SK-N-SH (cell line): ENCODE results near the gene ETV6. TPM values are rescaled to one million over a fixed set of nuclear protein-coding genes. Genes with fewer than 3 reads are reported as not detected.

Experiments used
- CTCF ChIA-PET: fragments of 300-600, 350-600 bp; formaldehyde crosslinking; extraction: SDS; loops from one replicate; lab custom pipeline; 2021; lab: Yijun Ruan, JAX
- POLR2A ChIA-PET: fragments of 350-600 bp; sonication (Branson Sonifier 250); formaldehyde crosslinking; extraction: SDS; loops from one replicate; lab custom pipeline; 2020; ENCODE audit warnings: antibody characterized with exemption, inconsistent platforms; lab: Yijun Ruan, JAX
- DNase-seq: peaks from one replicate; pipeline ENCODE4 v3.0.0; 2012
- H2AFZ ChIP-seq: fragments of 200-600 bp; sonication (generic); 2 replicates; pipeline ENCODE4 v1.8.1; 2016; ENCODE audit warnings: antibody characterized with exemption, mild to moderate bottlenecking, low read depth
- H3F3A ChIP-seq: fragments of 200-600 bp; sonication (generic); replicated peaks from 2 replicates; pipeline ENCODE3; 2016; ENCODE audit warnings: antibody characterized with exemption, mild to moderate bottlenecking; ENCODE audit not compliant: insufficient read depth
- H3K27ac ChIP-seq, 2 experiments: fragments of 200-500 bp in 1 of 2; fragments of 200-600 bp in 1 of 2; sonication (Bioruptor generic) in 1 of 2; sonication (generic), shearing (Covaris generic) in 1 of 2; 2 replicates each; pipeline versions ENCODE4 v1.5.1 to v1.6.1; 2014 to 2016; ENCODE audit warnings: low read depth in 2 of 2, inconsistent platforms in 1 of 2, low read length in 1 of 2, mild to moderate bottlenecking in 1 of 2, mixed read lengths in 1 of 2
- H3K27me3 ChIP-seq: fragments of 200-600 bp; sonication (generic), shearing (Covaris generic); 2 replicates; pipeline ENCODE4 v1.6.1; 2016; ENCODE audit warnings: mixed run types; ENCODE audit not compliant: insufficient read depth
- H3K36me3 ChIP-seq, 2 experiments: fragments of 200-500 bp in 1 of 2; fragments of 200-600 bp in 1 of 2; sonication (Bioruptor generic) in 1 of 2; sonication (generic) in 1 of 2; replicated peaks in 1 of 2; 2 replicates each; pipeline versions ENCODE3 to v1.5.1; 2014 to 2016; ENCODE audit warnings: low read length in 1 of 2, mild to moderate bottlenecking in 1 of 2; ENCODE audit not compliant: insufficient read depth in 2 of 2, control insufficient read depth in 1 of 2
- H3K4me1 ChIP-seq, 2 experiments: fragments of 200-500 bp in 1 of 2; fragments of 200-600 bp in 1 of 2; sonication (Bioruptor generic) in 1 of 2; sonication (generic), shearing (Covaris generic) in 1 of 2; 2 replicates each; pipeline versions ENCODE4 v1.5.1 to v1.6.1; 2014 to 2016; ENCODE audit warnings: low read depth in 1 of 2, low read length in 1 of 2, mixed run types in 1 of 2; ENCODE audit not compliant: insufficient read depth in 2 of 2, control insufficient read depth in 1 of 2
- H3K4me2 ChIP-seq: fragments of 200-600 bp; sonication (generic), shearing (Covaris generic); 2 replicates; pipeline ENCODE4 v1.6.1; 2017; ENCODE audit warnings: mixed run types
- H3K4me3 ChIP-seq, 2 experiments: fragments of 200-500 bp in 1 of 2; fragments of 200-600 bp in 1 of 2; sonication (Bioruptor generic) in 1 of 2; sonication (generic), shearing (Covaris generic) in 1 of 2; 2 replicates each; pipeline versions ENCODE4 v1.5.1 to v1.8.1; 2014 to 2016; ENCODE audit warnings: low read depth in 2 of 2, inconsistent platforms in 1 of 2, low read length in 1 of 2, mild to moderate bottlenecking in 1 of 2, mixed read lengths in 1 of 2, moderate library complexity in 1 of 2
- H3K79me2 ChIP-seq: fragments of 200-600 bp; sonication (generic); 2 replicates; pipeline ENCODE4 v1.8.1; 2017; ENCODE audit warnings: mild to moderate bottlenecking; ENCODE audit not compliant: insufficient read depth
- H3K9ac ChIP-seq: fragments of 200-600 bp; sonication (generic); 2 replicates; pipeline ENCODE4 v1.6.1; 2017; ENCODE audit warnings: mixed run types
- H3K9me2 ChIP-seq: fragments of 200-600 bp; sonication (generic); 2 replicates; pipeline ENCODE4 v1.6.1; 2017; ENCODE audit warnings: mixed run types
- H3K9me3 ChIP-seq: fragments of 200-600 bp; sonication (generic); 2 replicates; pipeline ENCODE4 v1.6.1; 2017; ENCODE audit warnings: mixed run types, mild to moderate bottlenecking, moderate library complexity
- H4K20me1 ChIP-seq: fragments of 200-600 bp; sonication (generic); 2 replicates; pipeline ENCODE4 v1.6.1; 2017; ENCODE audit warnings: mild to moderate bottlenecking, mixed run types; ENCODE audit not compliant: insufficient read depth
- CHD2 ChIP-seq: fragments of 150-350 bp; IDR thresholded peaks from 2 replicates; pipeline ENCODE4 v1.6.1; 2018; ENCODE audit warnings: low read length; ENCODE audit not compliant: partially characterized antibody
- EP300 ChIP-seq, 2 experiments: IDR thresholded peaks; 2 replicates each; pipeline versions ENCODE4 v1.4.0 to v1.6.1; 2012; ENCODE audit warnings: borderline replicate concordance in 1 of 2, low read depth in 1 of 2, low read length in 1 of 2
- EZH2phosphoT487 ChIP-seq: fragments of 200-600 bp; sonication (generic); IDR thresholded peaks from 2 replicates; pipeline ENCODE4 v1.6.1; 2017; ENCODE audit warnings: low read depth, mixed run types, mild to moderate bottlenecking, antibody characterized with exemption, moderate library complexity, borderline replicate concordance
- FOXJ3 ChIP-seq: sonication (generic); formaldehyde crosslinking; IDR thresholded peaks from 2 replicates; pipeline ENCODE4 v1.5.1; 2020; ENCODE audit warnings: mild to moderate bottlenecking, missing genetic modification reagents
- GABPA ChIP-seq: IDR thresholded peaks from 2 replicates; pipeline ENCODE4 v1.4.0; 2012; ENCODE audit warnings: low read depth, mild to moderate bottlenecking
- GATA2 ChIP-seq: sonication (generic); formaldehyde crosslinking; IDR thresholded peaks from 2 replicates; pipeline ENCODE4 v1.5.0; 2020; ENCODE audit warnings: mild to moderate bottlenecking, missing genetic modification reagents
- JUND ChIP-seq: IDR thresholded peaks from 2 replicates; pipeline ENCODE4 v1.4.0; 2012
- NRF1 ChIP-seq: IDR thresholded peaks from 2 replicates; pipeline ENCODE4 v1.6.1; 2012; ENCODE audit warnings: low read depth, mild to moderate bottlenecking, low read length
- POLR2AphosphoS5 ChIP-seq: IDR thresholded peaks from 2 replicates; pipeline ENCODE4 v1.6.1; 2012; ENCODE audit warnings: low read depth, low read length
- RAD21 ChIP-seq: IDR thresholded peaks from 2 replicates; pipeline ENCODE4 v1.6.1; 2012; ENCODE audit warnings: mild to moderate bottlenecking, low read length
- RFX5 ChIP-seq: IDR thresholded peaks from 2 replicates; pipeline ENCODE4 v1.6.1; 2012; ENCODE audit warnings: mild to moderate bottlenecking, improper control_type of control experiment, low read length
- RXRA ChIP-seq: IDR thresholded peaks from 2 replicates; pipeline ENCODE4 v1.4.0; 2012; ENCODE audit warnings: low read depth, mild to moderate bottlenecking, borderline replicate concordance
- TAF1 ChIP-seq: IDR thresholded peaks from 2 replicates; pipeline ENCODE4 v1.6.1; 2012; ENCODE audit warnings: low read depth, mild to moderate bottlenecking, low read length, moderate library complexity, borderline replicate concordance
- TEAD4 ChIP-seq: IDR thresholded peaks from 2 replicates; pipeline ENCODE4 v1.4.0; 2012; ENCODE audit warnings: mild to moderate bottlenecking, borderline replicate concordance; ENCODE audit not compliant: insufficient read depth
- WGBS: methylation state at CpG from one replicate; pipeline ENCODE4 v1.1.6; 2017; ENCODE audit warnings: low lambda C conversion rate; 5-methylcytosine and 5-hydroxymethylcytosine counted together
- polyA plus RNA-seq, 3 experiments: library from polyadenylated mRNA; depleted of rRNA; stranded (reverse); fragments of >200 nt; gene quantifications; 2 replicates each; pipeline ENCODE4 v1.2.3, GENCODE V29; 2012
- TF ChIP-seq, protein P1 (sequence below): fragments of 150-350 bp; IDR thresholded peaks from 2 replicates; pipeline ENCODE4 v1.6.1; 2016; ENCODE audit warnings: mild to moderate bottlenecking, low read depth, low read length
- TF ChIP-seq, protein P2 (sequence below): IDR thresholded peaks from 2 replicates; pipeline ENCODE4; 2012
- TF ChIP-seq, protein P3 (sequence below): IDR thresholded peaks from 2 replicates; pipeline ENCODE4 v1.4.0; 2012; ENCODE audit warnings: low read depth, borderline replicate concordance

Gene ETV6
- polyA plus RNA-seq, 1 of the 3 experiments (the other 2 are of a cell fraction) = 4.0 TPM

DNA sequence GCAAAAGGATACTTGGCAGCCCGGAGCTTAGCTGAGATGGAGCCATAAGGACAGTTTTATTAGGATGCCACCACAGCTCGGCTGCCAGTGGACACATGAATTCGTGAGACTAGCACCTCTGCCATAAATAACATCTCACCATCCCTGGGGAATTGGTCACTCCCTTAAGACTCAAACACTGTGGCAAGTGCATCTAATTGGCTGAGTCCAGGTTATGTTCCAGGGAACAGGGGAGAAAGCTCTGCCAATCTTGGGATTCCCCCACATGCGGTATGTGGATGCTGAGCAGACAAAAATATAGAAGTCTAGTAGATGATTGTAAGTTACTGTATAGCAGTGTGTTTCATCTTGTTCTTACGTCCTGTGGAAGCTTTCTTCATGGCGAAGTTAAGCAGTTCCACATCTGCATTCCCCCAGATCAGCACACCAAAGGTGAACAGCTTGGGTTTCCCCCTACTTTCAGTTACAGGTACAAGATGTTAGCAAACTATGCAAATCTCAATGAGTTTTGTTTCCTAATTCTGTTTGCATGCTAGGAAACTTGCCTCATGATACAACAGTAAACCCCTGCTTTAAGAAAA, 131.1 kb downstream of the ETV6 start (continued):
- TF ChIP-seq, protein P1, sequence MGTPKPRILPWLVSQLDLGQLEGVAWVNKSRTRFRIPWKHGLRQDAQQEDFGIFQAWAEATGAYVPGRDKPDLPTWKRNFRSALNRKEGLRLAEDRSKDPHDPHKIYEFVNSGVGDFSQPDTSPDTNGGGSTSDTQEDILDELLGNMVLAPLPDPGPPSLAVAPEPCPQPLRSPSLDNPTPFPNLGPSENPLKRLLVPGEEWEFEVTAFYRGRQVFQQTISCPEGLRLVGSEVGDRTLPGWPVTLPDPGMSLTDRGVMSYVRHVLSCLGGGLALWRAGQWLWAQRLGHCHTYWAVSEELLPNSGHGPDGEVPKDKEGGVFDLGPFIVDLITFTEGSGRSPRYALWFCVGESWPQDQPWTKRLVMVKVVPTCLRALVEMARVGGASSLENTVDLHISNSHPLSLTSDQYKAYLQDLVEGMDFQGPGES = no peak
- TF ChIP-seq TAF1 = no peak
- no peak for TF ChIP-seq TEAD4
- no peak for TF ChIP-seq EZH2phosphoT487
- TF ChIP-seq JUND = no peak
- TF ChIP-seq FOXJ3 (CRISPR knock-in tag) = no peak
- TF ChIP-seq RFX5 = no peak

DNA sequence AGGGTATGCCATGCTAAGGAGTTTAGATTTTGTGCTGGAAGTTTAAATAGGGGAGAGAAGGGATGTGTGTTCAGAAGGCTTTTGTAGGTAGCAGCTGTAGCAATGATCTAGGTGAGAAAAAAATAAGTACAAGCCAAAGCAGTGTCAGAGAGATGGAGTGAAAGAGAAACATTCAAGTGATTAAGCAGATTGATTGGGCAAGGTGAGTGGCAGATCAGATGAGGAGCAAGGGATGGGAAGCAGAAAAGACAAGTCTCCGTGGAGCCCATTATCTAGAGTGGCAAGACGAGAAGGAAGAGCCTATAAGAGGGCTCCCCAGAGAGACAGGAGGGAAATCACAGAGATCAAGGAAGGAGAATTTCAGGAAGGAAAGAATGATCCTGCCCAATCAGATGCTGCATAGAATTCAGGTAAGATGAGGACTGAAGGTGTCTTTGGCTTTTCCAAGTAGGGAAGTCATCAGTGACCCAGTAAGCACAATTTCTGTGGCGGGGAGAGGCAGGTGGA, 133.5 kb downstream of the ETV6 start:
- peaks cover 42% of the 10 kb centered on the region for H3K79me2 ChIP-seq

More for the DNA sequence above, 133.5 kb downstream of the ETV6 start:
- Histone ChIP-seq H3K9me2 (no peaks in the 10 kb centered on the region), H3K4me3 (no peak overlapping the region), H2AFZ (no peak overlapping the region), H3K9me3 (no peaks in the 10 kb centered on the region), H3F3A (no peaks in the 10 kb centered on the region), H3K4me1 (peaks cover 0 to 18% of the 10 kb centered on the region in 2 experiments; a peak in 2 of 4 replicates), H3K27me3 (no peaks in the 10 kb centered on the region), H3K36me3 (no peaks in the 10 kb centered on the region), H3K4me2 (no peak overlapping the region), H3K9ac (no peak overlapping the region), H3K27ac (no peak overlapping the region), H4K20me1 (peaks cover 2% of the 10 kb centered on the region; the same call in 1 of the 2 replicates)
- no peak for DNase-seq
- 99% methylated on average over 3 of the region's 3 CpGs for WGBS
- CTCF ChIA-PET = no interaction called here
- TF ChIP-seq EP300 (IDR thresholded peaks at IDR 0.05; ENCODE audit: borderline replicate concordance in 1 of 2, low read depth in 1 of 2, low read length in 1 of 2) (no peak), GATA2 (no peak), RAD21 (no peak), TAF1 (no peak), NRF1 (no peak), POLR2AphosphoS5 (no peak), CHD2 (no peak), RXRA (no peak), GABPA (no peak), TEAD4 (no peak)
- TF ChIP-seq, protein P2, sequence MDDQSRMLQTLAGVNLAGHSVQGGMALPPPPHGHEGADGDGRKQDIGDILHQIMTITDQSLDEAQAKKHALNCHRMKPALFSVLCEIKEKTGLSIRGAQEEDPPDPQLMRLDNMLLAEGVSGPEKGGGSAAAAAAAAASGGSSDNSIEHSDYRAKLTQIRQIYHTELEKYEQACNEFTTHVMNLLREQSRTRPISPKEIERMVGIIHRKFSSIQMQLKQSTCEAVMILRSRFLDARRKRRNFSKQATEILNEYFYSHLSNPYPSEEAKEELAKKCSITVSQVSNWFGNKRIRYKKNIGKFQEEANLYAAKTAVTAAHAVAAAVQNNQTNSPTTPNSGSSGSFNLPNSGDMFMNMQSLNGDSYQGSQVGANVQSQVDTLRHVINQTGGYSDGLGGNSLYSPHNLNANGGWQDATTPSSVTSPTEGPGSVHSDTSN = no peak
- TF ChIP-seq, protein P1 = no peak
- TF ChIP-seq, protein P3, sequence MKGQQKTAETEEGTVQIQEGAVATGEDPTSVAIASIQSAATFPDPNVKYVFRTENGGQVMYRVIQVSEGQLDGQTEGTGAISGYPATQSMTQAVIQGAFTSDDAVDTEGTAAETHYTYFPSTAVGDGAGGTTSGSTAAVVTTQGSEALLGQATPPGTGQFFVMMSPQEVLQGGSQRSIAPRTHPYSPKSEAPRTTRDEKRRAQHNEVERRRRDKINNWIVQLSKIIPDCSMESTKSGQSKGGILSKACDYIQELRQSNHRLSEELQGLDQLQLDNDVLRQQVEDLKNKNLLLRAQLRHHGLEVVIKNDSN = no peak
- POLR2A ChIA-PET = no interaction called here
